HTERT RPE-1 (cell line): ENCODE measurements around the gene NCAN.
"Not testable (repeated sequence)": the region's sequence is repeated elsewhere in the genome, so short reads cannot be mapped to it uniquely, and the experiment has no call there.

Experiments used
- in situ Hi-C: fragments of 300-500 bp; cut with MboI; formaldehyde crosslinking; loops from 4 replicates; pipeline ENCODE4 v1.14.3; 2020; ENCODE audit warnings: low sequenced_read_pairs

Gene NCAN

DNA sequence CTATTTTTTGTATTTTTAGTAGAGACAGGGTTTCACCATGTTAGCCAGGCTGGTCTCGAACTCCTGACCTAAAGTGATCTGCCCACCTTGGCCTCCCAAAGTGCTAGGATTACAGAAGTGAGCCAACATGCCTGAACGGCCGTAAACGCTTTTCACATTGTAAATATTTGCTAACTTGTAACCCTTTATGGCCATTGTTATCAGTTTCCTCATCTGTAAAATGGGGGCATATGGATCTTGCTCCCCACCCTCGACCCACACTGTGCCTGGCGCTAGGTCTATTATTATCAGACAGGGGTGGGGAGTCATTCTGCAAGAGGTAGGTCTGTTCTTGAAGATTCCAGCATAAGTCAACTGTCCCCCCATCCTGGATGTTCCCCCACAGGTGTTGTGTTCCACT lies 11.9 kb downstream of the NCAN start:
- in situ Hi-C loops: no loop called here

DNA sequence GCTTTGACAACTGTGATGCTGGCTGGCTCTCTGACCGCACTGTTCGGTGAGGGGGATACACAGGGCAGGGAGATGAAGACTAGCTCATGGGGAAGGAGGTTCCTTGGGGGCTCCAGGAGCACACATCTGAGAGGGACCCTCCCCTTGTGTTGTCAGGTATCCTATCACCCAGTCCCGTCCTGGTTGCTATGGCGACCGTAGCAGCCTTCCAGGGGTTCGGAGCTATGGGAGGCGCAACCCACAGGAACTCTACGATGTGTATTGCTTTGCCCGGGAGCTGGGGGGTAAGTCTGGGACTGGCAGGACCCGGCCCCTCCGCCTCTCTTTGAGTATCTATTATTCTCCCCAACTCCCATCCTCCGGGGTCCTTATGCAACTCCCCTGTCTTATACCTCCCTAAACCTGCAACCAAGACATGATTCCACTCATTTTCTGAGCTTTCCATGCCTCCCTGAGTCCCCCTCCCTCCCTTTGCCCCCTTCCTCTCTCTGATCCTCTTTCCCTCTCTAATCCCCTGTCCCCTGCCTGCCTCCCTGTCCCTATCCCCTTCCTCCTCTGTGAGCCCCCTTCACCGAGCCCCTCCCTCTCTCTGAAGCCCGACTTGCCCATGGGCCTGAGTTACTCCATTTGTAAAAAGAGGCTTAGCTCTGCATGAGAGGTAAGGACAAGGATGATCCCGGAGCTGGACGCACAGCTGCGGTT lies 12.5 kb downstream of the NCAN start:
- in situ Hi-C loops: no loop called here

DNA sequence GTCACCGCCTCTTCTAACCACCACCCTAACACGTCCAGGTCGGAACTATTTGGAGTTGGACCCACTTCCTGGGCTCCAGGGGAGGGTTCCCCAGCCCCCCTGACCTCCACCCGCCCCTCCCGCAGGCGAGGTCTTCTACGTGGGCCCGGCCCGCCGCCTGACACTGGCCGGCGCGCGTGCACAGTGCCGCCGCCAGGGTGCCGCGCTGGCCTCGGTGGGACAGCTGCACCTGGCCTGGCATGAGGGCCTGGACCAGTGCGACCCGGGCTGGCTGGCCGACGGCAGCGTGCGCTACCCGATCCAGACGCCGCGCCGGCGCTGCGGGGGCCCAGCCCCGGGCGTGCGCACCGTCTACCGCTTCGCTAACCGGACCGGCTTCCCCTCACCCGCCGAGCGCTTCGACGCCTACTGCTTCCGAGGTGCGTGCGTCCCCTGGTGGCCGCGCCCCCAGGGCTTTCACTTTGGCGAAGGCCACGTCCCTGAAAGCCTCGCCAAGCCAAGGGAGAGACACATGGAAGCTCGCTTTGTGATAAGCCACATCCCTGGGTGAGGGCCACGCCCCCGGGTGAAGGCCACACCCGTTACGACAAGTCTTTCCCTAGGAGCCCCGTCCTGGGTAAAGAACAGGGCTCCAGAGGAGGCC lies 13.2 kb downstream of the NCAN start:
- in situ Hi-C loops: no loop called here

DNA sequence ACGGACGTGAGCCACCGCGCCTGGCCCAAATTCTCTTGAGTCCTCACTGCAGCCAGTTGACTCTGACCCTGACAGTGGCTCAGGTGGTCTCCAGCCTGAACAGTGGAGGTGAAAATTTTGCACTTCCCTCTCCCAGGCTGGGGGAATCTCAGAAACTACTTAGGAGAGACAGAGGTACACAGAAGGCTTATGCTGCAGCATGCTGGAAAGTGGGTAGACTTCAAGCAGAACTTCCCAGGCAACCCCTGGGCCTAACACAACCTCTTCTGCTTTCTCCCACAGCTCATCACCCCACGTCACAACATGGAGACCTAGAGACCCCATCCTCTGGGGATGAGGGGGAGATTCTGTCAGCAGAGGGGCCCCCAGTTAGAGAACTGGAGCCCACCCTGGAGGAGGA lies 14.4 kb downstream of the NCAN start:
- in situ Hi-C loops: no loop called here

DNA sequence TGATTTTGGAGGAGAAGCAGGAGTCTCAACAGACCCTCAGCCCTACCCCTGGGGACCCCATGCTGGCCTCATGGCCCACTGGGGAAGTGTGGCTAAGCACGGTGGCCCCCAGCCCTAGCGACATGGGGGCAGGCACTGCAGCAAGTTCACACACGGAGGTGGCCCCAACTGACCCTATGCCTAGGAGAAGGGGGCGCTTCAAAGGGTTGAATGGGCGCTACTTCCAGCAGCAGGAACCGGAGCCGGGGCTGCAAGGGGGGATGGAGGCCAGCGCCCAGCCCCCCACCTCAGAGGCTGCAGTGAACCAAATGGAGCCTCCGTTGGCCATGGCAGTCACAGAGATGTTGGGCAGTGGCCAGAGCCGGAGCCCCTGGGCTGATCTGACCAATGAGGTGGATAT lies 14.9 kb downstream of the NCAN start:
- in situ Hi-C loops: no loop called here

DNA sequence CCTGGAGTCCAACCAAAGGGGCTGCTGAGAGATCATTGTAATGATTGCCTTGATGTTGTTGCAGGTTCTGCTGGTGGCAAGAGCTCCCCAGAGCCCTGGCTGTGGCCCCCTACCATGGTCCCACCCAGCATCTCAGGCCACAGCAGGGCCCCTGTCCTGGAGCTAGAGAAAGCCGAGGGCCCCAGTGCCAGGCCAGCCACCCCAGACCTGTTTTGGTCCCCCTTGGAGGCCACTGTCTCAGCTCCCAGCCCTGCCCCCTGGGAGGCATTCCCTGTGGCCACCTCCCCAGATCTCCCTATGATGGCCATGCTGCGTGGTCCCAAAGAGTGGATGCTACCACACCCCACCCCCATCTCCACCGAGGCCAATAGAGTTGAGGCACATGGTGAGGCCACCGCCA lies 15.5 kb downstream of the NCAN start:
- in situ Hi-C loops: no loop called here

DNA sequence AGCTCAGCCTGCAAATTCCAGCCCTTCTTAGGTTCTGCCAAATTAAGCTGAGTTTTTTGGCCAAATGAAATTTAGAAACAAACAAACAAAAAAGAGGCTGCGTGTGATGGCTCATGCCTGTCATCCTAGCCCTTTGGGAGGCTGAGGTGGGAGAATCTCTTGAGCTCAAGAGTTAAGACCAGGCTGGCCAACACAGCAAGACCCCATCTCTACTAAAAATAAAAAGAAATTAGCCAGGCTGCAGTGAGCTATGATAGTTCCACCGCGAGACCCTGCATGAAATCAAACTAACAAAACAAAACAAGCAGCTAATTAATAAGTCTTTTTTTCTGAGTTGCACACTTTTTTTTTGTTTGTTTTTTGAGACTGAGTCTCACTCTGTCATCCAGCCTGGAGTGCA lies 17.9 kb downstream of the NCAN start:
- in situ Hi-C loops: no loop called here

DNA sequence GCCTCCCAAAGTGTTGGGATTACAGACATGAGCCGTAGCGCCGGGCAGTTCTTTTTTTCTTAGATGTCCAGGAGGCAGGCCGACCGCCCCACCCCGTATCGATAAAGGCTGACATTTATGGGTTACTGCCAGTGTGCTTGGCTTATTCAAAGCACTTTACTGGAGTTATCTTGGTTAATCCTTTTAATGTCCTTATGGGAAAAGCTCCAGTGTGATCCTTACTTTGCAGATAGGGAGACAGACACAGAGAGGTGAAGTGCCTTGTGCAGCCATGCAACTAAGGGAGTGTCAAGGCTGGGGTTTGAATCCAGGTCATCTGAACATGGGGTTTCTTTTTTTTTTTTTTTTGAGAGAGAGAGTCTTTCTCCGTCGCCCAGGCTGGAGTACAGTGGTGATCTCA lies 19.2 kb downstream of the NCAN start:
- in situ Hi-C loops: no loop called here

DNA sequence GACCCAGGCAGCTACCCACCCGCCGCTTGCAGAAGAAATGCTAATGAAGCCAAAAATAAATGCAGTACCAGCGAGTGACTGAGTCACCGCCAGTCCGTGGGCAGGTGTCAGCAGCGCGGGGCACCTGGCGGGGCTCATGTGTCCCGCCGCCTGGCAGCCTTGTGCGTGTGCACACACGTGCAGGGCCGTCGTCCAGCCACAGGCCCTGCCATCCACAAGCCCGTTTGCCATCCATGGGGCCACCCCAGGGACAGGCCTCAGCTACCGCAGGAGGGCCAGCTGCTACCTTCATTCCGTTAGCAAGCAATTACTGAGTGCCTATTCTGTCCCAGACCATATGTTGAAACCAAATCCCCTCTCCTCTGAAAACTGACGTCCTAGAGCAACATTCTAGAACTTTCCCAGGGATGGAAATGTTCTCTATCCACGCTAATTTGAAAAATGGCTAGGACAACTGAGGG lies 20.5 kb downstream of the NCAN start:
- in situ Hi-C loops: no loop called here

DNA sequence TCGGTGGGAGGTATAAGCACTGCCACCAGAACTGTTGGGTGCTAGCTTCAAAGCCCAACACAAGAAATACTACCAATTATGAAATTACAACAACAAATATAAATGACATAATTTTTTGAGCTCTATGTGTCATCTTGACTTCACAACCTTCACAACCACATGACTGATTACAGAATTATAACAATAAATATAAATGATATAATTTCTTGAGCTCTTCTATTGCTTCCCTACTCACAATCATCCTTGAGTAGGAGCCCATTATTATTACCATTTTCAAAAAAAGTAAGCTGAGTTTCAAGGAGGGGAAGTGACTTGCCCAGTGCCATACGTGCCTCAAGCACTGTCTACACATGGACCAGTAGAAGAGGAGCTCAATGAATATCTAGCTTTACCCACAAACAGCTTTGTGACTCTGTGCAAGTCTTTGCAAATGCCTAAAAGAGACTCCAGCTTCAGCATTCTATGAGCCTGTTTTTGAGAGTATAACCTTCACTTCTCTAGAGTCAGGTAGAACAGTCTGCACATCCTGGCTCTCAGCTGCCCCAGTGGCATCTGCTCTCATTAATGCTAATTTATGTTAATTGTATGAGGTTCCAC lies 22.6 kb downstream of the NCAN start:
- in situ Hi-C loops: no loop called here

DNA sequence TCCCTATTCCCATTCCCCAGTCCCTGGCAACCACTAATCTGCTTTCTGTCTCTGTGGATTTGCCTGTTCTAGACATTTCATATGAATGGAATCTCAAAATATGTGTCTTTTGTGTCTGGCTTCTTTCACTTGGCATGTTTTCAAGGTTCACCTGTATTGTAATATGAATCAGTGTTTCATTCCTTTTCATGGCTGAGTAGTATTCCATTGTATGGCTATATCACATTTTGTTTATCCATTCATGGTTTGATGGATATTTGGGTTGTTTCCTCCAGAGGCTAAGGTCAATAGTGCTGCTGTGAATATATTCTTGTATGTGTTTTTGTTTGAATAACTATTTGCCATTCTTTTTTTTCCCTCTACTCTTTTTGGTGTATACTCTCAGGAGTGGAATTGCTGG lies 24.4 kb downstream of the NCAN start:
- in situ Hi-C loops: no loop called here

DNA sequence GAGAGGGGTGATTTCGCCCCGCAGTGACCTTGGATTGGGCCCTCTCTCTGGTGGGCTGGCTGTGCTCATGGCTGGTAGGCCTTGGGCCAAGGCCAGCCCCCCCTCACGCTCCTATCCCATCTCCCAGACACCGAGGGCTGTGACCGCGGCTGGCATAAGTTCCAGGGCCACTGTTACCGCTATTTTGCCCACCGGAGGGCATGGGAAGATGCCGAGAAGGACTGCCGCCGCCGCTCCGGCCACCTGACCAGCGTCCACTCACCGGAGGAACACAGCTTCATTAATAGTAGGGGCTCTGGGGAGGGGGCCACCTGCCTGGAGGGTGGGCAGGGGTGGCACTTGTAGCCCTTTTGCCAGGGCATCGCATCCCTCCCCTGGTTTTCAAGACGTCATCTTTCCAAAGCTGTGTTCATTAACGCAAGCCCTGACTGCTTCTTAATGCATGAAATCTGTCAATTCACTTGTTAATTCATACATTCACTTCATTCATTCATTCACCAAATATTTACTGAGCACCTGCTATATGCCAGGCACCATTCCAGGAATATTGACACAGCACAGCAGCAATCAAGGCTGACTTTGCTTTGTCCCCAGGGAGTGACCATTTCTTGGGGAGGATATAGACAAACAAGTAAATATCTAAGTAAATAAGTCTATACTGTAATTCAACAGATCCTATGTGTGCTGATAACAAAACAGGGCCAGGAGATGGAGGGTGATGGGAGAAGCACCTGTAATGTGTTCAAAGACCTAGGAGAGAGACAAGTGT lies 26.6 kb downstream of the NCAN start:
- in situ Hi-C loops: no loop called here

DNA sequence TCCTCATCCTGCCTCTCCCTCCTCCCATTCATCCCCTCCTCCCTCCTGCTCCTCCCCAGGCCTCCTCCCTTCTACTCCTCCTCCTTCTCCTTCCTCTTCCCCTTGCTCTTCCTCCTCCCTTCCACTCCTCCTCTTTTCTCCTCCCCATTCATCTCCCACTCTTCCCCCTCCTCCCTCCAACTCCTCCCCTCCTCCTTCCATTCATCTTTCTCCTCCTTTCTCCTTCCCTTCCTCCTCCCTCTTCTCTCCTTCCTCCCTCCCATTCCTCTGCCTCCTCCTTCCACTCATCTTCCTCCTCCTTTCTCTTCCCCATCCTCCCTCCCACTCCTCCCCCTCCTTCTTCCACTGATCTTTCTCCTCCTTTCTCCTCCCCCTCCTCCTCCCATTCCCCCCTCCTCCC lies 27.9 kb downstream of the NCAN start:
- in situ Hi-C loops: no loop called here

DNA sequence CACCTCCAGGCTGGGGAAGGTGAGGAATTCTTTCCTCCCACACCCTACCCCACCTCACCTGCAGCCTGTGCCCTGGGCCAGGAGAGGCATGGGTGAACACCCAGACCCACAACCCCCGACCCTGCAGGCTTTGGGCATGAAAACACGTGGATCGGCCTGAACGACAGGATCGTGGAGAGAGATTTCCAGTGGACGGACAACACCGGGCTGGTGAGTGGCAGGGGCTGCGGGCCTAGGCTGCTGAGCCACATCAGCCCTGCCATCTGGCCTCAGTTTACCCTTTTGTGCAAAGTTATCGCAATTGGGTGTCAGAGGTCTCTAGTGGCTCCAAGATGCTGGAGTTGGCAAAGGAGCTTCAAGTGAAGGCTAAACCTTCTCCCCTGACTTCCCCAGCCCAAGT lies 28.7 kb downstream of the NCAN start:
- in situ Hi-C loops: no loop called here

DNA sequence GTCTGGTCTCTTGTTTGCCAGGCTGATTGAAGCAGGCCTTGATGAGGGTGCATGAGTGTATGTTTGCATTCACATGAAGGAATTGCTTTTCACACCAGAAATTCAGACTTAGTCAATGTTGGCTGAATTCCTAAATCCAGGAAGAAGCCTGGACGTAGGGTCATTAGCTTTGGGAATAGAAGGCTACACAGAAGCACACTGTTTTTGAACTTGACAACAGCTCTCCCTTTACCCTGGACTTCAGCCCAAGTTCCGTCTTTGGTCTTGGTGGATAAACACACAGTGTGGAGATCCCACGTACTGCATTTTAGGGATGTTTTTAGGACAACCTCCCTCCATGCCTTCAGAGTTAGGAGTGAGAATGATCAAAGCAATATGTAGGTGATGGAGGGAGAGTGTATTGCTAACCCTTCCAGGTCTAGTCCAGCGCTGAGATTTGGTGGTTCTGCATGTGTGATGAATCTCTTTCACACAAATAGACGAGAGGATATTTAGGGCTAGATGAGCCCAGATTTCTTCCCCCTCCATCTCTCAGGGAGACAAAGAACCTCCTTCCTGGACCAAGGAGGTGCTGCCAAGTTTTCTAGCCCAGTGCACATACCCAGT lies 38.5 kb downstream of the NCAN start:
- in situ Hi-C loops: no loop called here

DNA sequence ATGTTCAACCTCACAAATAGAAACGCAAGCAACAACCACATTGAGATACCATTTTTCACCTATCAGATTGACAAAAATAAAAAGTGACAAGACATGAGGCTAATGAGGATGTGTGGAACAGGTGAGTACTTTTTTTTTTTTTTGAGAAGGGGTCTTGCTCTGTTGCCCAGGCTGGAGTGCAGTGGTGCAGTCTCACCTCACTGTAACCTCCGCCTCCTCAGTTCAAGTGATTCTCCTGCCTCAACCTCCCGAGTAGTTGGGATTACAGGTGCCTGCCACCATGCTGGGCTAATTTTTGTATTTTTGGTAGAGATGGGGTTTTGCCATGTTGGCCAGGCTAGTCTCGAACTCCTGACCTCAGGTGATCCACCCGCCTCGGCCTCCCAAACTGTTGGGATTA lies 41.7 kb downstream of the NCAN start:
- in situ Hi-C loops: not testable (repeated sequence)

DNA sequence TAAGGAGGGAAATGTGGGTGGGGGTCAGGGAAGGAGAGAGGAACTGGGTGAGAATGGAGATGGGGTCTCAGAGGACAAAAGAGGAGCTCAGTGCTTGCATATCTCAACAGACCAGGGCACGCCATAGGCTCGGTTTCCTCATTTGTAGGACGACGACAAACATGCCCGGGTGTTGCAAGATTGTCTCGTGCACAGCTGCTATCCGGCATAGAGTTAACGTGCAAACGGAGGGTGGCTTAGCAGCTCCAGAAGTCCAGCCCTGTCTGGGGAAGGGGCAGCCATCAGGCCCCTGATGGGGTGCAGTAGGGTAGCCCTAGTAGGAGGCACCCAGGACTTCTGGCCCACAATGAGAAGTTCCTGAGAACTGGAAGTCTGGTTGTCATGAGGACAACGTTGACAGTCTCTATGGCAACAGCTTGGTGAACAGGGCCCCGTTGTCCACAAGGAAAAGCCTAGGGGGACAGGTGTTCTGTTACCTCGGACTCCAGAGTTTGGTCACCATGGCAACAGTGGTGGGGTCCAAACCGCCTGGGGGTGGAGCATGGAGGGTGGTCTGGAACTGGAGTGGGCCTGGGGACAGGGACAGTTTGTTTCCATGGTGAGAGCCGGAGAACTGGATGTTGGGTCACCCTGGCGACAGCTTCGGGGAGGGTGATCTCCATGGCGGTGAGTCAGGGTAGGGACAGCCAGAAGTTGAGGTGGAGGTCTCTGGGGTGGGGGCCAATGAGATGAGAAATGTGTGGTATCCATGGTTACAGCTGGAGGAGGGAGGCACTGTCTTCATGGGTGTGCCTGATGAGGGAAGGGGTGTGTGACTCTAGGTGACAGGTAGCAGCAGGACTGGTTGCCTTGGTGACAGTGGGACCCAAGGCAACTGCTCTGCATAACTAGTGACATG lies 44.6 kb downstream of the NCAN start:
- in situ Hi-C loops: no loop called here

DNA sequence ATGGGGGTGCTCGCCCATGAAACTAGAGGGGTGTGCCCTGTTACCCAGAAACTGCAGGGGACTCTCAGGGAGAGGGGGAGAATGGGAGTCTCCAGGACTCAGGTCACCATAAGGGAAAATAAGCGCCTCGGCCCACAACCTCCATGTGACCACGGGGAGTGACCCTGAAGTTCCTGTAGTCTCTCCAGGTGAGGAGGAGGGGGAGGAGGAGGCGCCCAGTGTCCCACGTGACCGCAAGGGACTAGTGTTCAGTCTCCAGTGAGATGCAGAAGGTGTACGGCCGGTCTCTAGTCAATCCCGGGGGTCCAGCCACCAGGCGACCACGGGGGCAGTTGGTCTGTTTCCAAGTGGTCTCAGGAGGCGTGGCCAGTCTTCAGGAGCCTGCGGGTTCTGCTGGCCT lies 45.4 kb downstream of the NCAN start:
- in situ Hi-C loops: no loop called here

DNA sequence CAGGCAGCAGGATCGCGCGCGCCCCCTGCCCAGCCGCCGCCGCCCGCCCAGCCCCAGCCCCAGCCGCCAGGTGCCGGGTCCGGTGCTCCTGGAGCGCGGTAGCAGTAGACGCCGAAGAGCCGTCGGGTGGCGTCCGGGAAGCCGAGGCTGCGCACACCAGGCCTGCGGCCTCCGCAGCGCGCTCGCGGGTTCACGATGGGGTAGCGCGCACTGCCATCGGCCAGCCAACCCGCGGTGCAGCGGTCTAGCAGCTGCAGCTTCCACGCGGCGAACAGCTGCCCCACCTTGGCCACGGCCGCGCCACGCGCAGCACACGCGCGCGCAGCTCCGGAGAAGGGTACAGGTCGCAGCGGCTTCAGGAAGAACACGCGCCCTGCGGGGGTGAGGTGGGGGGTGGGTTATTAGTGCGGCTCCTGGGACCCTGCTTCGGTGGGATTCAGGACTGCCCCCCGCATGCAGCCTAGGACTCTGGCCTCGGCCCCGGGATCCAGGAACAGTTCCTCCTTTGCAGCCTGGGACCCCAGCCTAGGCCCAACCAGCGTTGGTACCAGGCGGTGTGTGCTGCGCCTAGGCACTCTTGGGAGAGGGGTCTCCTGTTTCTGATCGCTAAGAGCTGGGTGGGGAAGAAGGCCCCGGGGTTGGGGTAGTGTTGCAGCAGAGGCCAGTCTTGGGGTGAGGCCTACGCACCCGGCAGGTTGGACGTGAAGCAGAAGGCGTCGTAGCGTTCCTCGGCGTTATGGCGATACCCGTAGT lies 46.3 kb downstream of the NCAN start:
- in situ Hi-C loops: no loop called here
